Measurements from ENCODE around the gene DOCK8.

DOCK8 gene

DNA sequence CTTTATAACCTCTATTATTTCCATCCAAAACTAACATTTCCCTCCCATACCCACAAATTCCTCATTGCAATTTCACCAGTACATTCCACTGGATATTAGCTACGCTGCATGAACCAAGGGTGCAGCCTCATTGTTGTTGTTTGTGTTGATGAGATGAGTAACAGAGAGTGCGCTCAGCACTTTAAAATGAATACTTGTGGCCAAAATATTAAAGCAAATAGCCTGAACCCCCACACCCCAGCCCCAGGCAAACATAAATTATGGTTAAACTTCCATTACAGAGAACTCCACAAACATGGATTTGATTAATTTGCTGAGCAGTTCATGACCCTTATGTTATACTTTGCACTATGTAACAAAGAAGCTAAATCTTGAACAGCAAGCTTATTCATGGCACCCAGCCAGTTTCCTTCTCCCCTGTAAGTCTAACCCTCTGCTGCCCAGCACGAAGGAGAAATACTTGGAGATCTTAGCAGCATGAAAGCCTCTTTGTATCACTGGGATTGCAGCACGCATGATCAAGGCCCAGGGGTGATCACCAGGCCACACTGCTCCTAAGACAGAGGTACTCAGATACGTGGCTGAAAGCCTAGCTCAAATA, 205.0 kb downstream of the DOCK8 start:
- DNase-seq (ENCODE audit: low spot score): no peak
- Histone ChIP-seq H3K4me3 (no peak overlapping the region), H3K27ac (no peak overlapping the region)
- TF ChIP-seq, protein P1, sequence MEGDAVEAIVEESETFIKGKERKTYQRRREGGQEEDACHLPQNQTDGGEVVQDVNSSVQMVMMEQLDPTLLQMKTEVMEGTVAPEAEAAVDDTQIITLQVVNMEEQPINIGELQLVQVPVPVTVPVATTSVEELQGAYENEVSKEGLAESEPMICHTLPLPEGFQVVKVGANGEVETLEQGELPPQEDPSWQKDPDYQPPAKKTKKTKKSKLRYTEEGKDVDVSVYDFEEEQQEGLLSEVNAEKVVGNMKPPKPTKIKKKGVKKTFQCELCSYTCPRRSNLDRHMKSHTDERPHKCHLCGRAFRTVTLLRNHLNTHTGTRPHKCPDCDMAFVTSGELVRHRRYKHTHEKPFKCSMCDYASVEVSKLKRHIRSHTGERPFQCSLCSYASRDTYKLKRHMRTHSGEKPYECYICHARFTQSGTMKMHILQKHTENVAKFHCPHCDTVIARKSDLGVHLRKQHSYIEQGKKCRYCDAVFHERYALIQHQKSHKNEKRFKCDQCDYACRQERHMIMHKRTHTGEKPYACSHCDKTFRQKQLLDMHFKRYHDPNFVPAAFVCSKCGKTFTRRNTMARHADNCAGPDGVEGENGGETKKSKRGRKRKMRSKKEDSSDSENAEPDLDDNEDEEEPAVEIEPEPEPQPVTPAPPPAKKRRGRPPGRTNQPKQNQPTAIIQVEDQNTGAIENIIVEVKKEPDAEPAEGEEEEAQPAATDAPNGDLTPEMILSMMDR (IDR thresholded peaks at IDR 0.05): no peak

DNA sequence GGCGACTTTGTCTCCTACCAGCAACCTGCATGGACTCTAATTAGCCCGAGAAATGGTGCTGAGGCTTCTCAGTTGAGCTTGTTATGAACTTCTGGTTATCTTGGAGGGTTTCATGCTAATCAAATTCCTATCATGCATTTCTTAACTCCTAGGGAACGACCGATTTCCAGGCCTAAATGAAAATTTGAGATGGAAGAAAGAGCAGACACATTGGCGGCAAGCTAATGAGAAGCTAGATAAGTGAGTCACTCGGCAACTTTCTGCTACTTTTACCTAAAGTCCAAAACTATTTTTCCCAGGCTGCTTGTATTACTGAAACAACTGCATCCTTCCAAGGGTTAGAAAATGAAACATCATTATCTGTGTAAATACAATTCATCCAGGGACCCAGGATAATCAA, 207.2 kb downstream of the DOCK8 start:
- no peak overlapping the region for H3K4me3 ChIP-seq
- no peak overlapping the region for H3K27ac ChIP-seq
- no peak for DNase-seq (ENCODE audit: low spot score)
- TF ChIP-seq, protein P1 (IDR thresholded peaks at IDR 0.05): no peak

DNA sequence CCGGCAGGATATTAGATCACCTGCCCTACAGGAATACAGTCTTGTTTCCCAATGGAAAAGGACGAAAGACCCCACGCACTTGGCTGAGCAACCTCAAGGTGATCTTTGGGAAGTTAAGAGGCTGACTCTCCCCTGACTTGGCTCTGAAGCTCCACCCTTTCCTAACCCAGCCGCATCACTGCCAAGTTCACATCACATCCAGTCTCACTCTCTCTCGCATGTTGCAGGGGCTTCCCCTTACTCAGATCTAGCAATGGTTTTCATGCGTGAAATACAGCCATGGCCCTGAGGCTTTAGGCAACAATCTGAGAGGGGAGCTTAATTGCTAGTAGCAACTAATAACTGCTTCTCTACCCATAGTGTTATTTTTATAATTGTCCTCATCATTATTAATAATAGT, 211.6 kb downstream of the DOCK8 start:
- TF ChIP-seq, protein P1 (IDR thresholded peaks at IDR 0.05): no peak
- H3K27ac ChIP-seq: no peak overlapping the region
- no peak overlapping the region for H3K4me3 ChIP-seq
- DNase-seq (ENCODE audit: low spot score): no peak

DNA sequence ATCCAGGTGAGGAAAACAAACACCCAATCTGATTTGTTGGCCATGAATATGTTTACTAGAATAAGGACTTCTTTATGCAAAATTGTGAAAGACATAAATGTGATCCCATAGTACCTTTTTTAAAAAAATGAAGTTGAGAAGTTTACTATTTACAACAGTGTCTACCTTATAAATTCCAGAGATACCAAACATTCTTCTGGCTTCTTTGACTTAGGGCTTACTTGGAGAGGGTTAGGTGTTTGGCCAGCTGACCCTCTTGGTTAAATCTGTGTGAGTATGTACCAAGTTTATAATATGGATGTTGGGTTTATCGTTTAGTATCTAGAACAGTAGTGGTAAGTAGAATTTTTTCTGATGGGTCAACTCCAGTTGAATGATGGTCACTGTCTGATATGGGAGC, 212.3 kb downstream of the DOCK8 start:
- Histone ChIP-seq H3K27ac (no peak overlapping the region), H3K4me3 (no peak overlapping the region)
- TF ChIP-seq, protein P1 (IDR thresholded peaks at IDR 0.05): no peak
- DNase-seq (ENCODE audit: low spot score): no peak

DNA sequence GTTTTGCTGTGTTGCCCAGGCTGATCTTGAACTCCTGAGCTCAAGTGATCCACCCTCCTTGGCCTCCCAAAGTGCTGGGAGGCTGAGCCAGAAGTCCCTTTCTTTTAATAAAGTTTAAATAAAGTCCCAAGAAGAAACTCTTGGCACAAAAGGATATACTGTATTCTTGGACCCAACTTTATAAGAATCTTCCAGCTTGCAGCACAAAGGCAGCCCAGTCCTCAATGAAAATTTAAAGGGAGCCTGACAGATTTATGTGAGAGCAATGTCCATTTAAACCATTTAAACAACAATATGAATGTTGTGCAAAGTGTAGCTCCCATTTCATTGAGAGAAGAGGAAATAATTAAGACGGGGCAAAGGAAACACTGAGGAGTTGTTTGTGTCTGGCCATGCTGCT, 217.0 kb downstream of the DOCK8 start:
- no peak overlapping the region for H3K4me3 ChIP-seq
- no peak overlapping the region for H3K27ac ChIP-seq
- TF ChIP-seq, protein P1 (IDR thresholded peaks at IDR 0.05): no peak
- no peak for DNase-seq (ENCODE audit: low spot score)

DNA sequence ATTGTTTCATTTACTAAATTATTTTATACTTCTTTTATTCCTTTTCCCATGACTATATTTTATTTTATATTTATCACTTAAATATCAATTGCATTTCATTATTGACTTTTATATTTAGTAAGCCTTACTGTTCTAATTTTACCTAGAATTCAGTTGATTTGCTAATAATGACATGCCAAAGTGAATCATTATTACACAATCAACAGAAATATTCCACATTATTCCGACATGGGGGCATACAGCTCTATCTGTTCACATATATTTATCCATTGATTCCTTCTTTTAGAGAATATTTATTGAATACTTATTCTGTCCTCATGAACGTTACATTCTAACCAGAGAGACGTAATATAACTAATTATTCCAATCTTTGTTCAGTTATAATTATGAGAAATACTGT, 221.8 kb downstream of the DOCK8 start:
- TF ChIP-seq, protein P1 (IDR thresholded peaks at IDR 0.05): no peak
- H3K27ac ChIP-seq: peak overlapping the region; percentile 60 to 88
- DNase-seq (ENCODE audit: low spot score): no peak
- no peak overlapping the region for H3K4me3 ChIP-seq

DNA sequence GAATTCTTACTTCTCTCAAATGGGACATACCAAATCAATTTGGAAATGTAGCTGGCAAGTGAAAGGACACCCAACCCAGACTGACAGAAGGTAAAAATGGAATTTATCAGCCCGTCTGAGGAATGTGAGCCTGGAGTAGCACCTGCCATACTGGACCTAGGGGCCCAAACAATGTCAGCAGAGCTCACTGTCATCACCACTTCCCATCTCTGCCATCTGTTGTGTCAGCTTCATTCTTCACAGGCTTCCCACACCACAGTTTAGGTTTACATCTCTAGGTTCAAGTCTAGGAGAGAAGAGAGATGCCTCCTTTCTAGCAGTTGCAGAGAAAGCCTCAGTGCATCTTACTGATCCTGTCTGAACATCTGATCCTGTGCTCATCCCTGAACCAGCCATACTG, 222.4 kb downstream of the DOCK8 start:
- no peak for DNase-seq (ENCODE audit: low spot score)
- TF ChIP-seq, protein P1 (IDR thresholded peaks at IDR 0.05): no peak
- Histone ChIP-seq H3K4me3 (no peak overlapping the region), H3K27ac (peak overlapping the region; percentile 60 to 88)

Measured in coronary artery (tissue), 2 donors.